ENCODE results near the gene DHDH. TPM values are rescaled to one million over a fixed set of nuclear protein-coding genes. Genes with fewer than 3 reads are reported as not detected.
"Not testable (repeated sequence)": the region's sequence is repeated elsewhere in the genome, so short reads cannot be mapped to it uniquely, and the experiment has no call there.

The DHDH gene
- total RNA-seq, 2 donors from 2014 or later = not detected

GRCh38 chr19:48910803-48911202 is 22.7 kb upstream of the DHDH start:
- intact Hi-C loops (cut with DNase I) = loop anchor here in 1 of 2 donors (2.0 kb wide), 1 partner anchor 64 kb away; no protein-coding TSS in a partner anchor
- DNase-seq (ENCODE audit: low spot score) = no peak

GRCh38 chr19:48913114-48913889 is 20.2 kb upstream of the DHDH start:
- intact Hi-C loops (cut with DNase I) = no loop called here
- DNase-seq (ENCODE audit: low spot score) = no peak

- intact Hi-C loops (cut with DNase I) = no loop called here
- no peak for DNase-seq (ENCODE audit: low spot score)
Measured at GRCh38 chr19:48914181-48914580, 19.3 kb upstream of the DHDH start.

- intact Hi-C loops (cut with DNase I) = no loop called here
- no peak for DNase-seq (ENCODE audit: low spot score)
Measured at GRCh38 chr19:48915757-48916156, 17.7 kb upstream of the DHDH start.

- no peak for DNase-seq (ENCODE audit: low spot score)
- intact Hi-C loops (cut with DNase I) = no loop called here
Measured at GRCh38 chr19:48918071-48918470, 15.4 kb upstream of the DHDH start.

- DNase-seq (ENCODE audit: low spot score) = no peak
- intact Hi-C loops (cut with DNase I) = no loop called here
Measured at GRCh38 chr19:48918801-48919247, 14.7 kb upstream of the DHDH start.

GRCh38 chr19:48919271-48919670 is 14.2 kb upstream of the DHDH start:
- intact Hi-C loops (cut with DNase I); DNase-seq (ENCODE audit: low spot score): not testable (repeated sequence)

- intact Hi-C loops (cut with DNase I) = no loop called here
- DNase-seq (ENCODE audit: low spot score) = no peak
Measured at GRCh38 chr19:48920949-48921348, 12.6 kb upstream of the DHDH start.

- DNase-seq (ENCODE audit: low spot score) = no peak
- intact Hi-C loops (cut with DNase I) = no loop called here
Measured at GRCh38 chr19:48921721-48922500, 11.6 kb upstream of the DHDH start.

GRCh38 chr19:48922548-48923490 is 10.7 kb upstream of the DHDH start:
- intact Hi-C loops (cut with DNase I) = no loop called here
- DNase-seq (ENCODE audit: low spot score) = no peak

- DNase-seq (ENCODE audit: low spot score) = no peak
- intact Hi-C loops (cut with DNase I) = no loop called here
Measured at GRCh38 chr19:48925240-48925843, 8.2 kb upstream of the DHDH start.

- DNase-seq (ENCODE audit: low spot score); intact Hi-C loops (cut with DNase I): not testable (repeated sequence)
Measured at GRCh38 chr19:48925890-48926289, 7.6 kb upstream of the DHDH start.

GRCh38 chr19:48926909-48927308 is 6.6 kb upstream of the DHDH start:
- DNase-seq (ENCODE audit: low spot score) = peak; percentile 86
- intact Hi-C loops (cut with DNase I) = no loop called here

GRCh38 chr19:48927692-48928091 is 5.8 kb upstream of the DHDH start:
- intact Hi-C loops (cut with DNase I); DNase-seq (ENCODE audit: low spot score): not testable (repeated sequence)

- intact Hi-C loops (cut with DNase I) = no loop called here
- DNase-seq (ENCODE audit: low spot score) = no peak
Measured at GRCh38 chr19:48928164-48929025, 5.1 kb upstream of the DHDH start.

GRCh38 chr19:48934837-48935236 is 1.3 kb downstream of the DHDH start:
- no peak for DNase-seq (ENCODE audit: low spot score)
- intact Hi-C loops (cut with DNase I) = no loop called here

GRCh38 chr19:48935864-48936263 is 2.4 kb downstream of the DHDH start:
- intact Hi-C loops (cut with DNase I) = no loop called here
- no peak for DNase-seq (ENCODE audit: low spot score)

GRCh38 chr19:48938256-48938655 is 4.8 kb downstream of the DHDH start:
- no peak for DNase-seq (ENCODE audit: low spot score)
- intact Hi-C loops (cut with DNase I) = no loop called here

Data from posterior vena cava (tissue), 2 donors.